HepG2 (cell line): Measurements from ENCODE around the gene POU5F1. TPM values are rescaled to one million over a fixed set of nuclear protein-coding genes. Genes with fewer than 3 reads are reported as not detected.

Experiments used
- CHCHD3 ChIP-seq: sonication (generic); formaldehyde crosslinking; IDR thresholded peaks from 2 replicates; pipeline ENCODE4 v1.8.0; 2022; ENCODE audit warnings: mild to moderate bottlenecking, missing genetic modification reagents, moderate library complexity
- JUND ChIP-seq: sonication (generic); formaldehyde crosslinking; IDR thresholded peaks from 2 replicates; pipeline ENCODE4 v1.8.0; 2022; ENCODE audit warnings: mild to moderate bottlenecking, missing genetic modification reagents
- MBD4 ChIP-seq: IDR thresholded peaks from 2 replicates; pipeline ENCODE4 v1.6.1; 2012; ENCODE audit warnings: low read length, inconsistent platforms, borderline replicate concordance
- SNAI1 ChIP-seq: sonication (generic); formaldehyde crosslinking; IDR thresholded peaks from 2 replicates; pipeline ENCODE4 v1.5.0; 2020; ENCODE audit warnings: mild to moderate bottlenecking, missing genetic modification reagents, borderline replicate concordance
- SRSF1 ChIP-seq: fragments of 200-400 bp; formaldehyde crosslinking; optimal IDR thresholded peaks from 2 replicates; pipeline ENCODE3; 2017; ENCODE audit warnings: mild to moderate bottlenecking, low read depth, low read length, moderate library complexity
- U2AF1 ChIP-seq: fragments of 200-400 bp; formaldehyde crosslinking; optimal IDR thresholded peaks from 2 replicates; pipeline ENCODE3; 2017; ENCODE audit warnings: mild to moderate bottlenecking, low read depth, low read length
- ZNF12 ChIP-seq: sonication (generic); formaldehyde crosslinking; IDR thresholded peaks from 2 replicates; pipeline ENCODE4 v1.5.0; 2020; ENCODE audit warnings: missing genetic modification reagents
- ZNF484 ChIP-seq: sonication (generic); formaldehyde crosslinking; IDR thresholded peaks from 2 replicates; pipeline ENCODE4 v1.5.1; 2020; ENCODE audit warnings: mild to moderate bottlenecking, low read depth, missing genetic modification reagents, borderline replicate concordance
- ZNF562 ChIP-seq: sonication (generic); formaldehyde crosslinking; IDR thresholded peaks from 2 replicates; pipeline ENCODE4 v1.8.0; 2022; ENCODE audit warnings: missing genetic modification reagents, borderline replicate concordance
- polyA plus RNA-seq, 8 experiments: library from polyadenylated mRNA; depleted of rRNA in 3 of 8; stranded (reverse) in 7 of 8; unstranded in 1 of 8; fragments of >200 nt; fragmentation: Illumina TruSeq in 4 of 8; extraction: Trizol in 4 of 8; gene quantifications; 2 replicates each; pipeline versions ENCODE4 v1.2.1 to v1.2.3, GENCODE V29; 2011 to 2016; ENCODE audit warnings: low read depth in 4 of 8, missing spikeins in 1 of 8, mixed read lengths in 1 of 8; ENCODE audit not compliant: insufficient read depth in 1 of 8
- total RNA-seq, 5 experiments: library from RNA; depleted of rRNA; stranded (reverse); fragments of >200 nt; fragmentation: Illumina TruSeq; extraction: Trizol; gene quantifications; 2 replicates each; pipeline ENCODE4 v1.2.3, GENCODE V29; 2016; ENCODE audit warnings: low read depth in 1 of 5
- TF ChIP-seq, protein P1 (sequence below): fragments of 450-650 bp; IDR thresholded peaks from 2 replicates; pipeline ENCODE4 v1.6.1; 2017; ENCODE audit warnings: mild to moderate bottlenecking
- TF ChIP-seq, protein P2 (sequence below): sonication (generic); formaldehyde crosslinking; IDR thresholded peaks from 2 replicates; pipeline ENCODE4 v1.4.0; 2020; ENCODE audit warnings: missing genetic modification reagents
- TF ChIP-seq, protein P3 (sequence below), 2 experiments: sonication (generic) in 1 of 2; formaldehyde crosslinking in 1 of 2; IDR thresholded peaks; 2 replicates each; pipeline versions ENCODE4 v1.6.1 to v1.9.0; 2014 to 2022; ENCODE audit warnings: antibody characterized with exemption in 1 of 2, borderline replicate concordance in 1 of 2, inconsistent platforms in 1 of 2, low read depth in 1 of 2, missing genetic modification reagents in 1 of 2
- TF ChIP-seq, protein P4 (sequence below): sonication (generic); formaldehyde crosslinking; conservative IDR thresholded peaks from 2 replicates; pipeline ENCODE4 v1.4.0; 2020; ENCODE audit warnings: mild to moderate bottlenecking, missing genetic modification reagents, moderate library complexity

The POU5F1 gene
- total and polyA plus RNA-seq, 2 of the 13 experiments (the other 11 are each of a cell fraction or from before 2014, with no cell fraction given), result 2.5 to 7.2 TPM

DNA sequence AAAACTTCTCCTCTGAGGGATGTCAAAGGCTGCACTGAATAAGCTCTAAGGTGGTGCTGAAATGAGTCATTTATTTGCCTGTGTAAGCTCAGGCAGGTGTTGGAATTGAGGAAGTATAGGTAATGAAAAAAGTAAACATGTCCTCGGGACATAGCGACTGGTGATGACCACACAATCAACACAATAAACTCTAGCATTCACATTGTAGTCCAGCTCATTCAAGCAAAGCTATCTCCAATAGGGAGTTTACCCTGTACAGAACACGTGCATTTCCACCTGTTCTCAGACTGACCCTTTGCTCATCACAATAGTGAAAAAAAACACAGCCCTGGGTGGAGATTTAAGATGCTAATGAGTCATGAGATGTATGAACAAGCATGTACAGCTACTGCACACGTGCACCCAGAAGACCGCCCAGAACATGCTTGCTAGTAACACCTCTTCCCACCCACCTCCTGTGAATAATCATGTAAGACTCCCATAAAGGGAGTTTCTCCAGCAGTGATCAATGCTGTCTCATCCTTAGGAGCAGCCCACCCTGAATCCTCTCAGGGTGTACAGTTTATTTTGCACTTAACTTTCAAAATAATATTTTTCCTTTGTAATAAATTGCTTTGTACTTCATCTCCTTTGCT is 33.0 kb upstream of the POU5F1 start (continued):
- TF ChIP-seq, protein P1, sequence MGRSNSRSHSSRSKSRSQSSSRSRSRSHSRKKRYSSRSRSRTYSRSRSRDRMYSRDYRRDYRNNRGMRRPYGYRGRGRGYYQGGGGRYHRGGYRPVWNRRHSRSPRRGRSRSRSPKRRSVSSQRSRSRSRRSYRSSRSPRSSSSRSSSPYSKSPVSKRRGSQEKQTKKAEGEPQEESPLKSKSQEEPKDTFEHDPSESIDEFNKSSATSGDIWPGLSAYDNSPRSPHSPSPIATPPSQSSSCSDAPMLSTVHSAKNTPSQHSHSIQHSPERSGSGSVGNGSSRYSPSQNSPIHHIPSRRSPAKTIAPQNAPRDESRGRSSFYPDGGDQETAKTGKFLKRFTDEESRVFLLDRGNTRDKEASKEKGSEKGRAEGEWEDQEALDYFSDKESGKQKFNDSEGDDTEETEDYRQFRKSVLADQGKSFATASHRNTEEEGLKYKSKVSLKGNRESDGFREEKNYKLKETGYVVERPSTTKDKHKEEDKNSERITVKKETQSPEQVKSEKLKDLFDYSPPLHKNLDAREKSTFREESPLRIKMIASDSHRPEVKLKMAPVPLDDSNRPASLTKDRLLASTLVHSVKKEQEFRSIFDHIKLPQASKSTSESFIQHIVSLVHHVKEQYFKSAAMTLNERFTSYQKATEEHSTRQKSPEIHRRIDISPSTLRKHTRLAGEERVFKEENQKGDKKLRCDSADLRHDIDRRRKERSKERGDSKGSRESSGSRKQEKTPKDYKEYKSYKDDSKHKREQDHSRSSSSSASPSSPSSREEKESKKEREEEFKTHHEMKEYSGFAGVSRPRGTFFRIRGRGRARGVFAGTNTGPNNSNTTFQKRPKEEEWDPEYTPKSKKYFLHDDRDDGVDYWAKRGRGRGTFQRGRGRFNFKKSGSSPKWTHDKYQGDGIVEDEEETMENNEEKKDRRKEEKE, result no peak
- no peak for TF ChIP-seq ZNF12 (CRISPR knock-in tag)
- TF ChIP-seq, protein P2, sequence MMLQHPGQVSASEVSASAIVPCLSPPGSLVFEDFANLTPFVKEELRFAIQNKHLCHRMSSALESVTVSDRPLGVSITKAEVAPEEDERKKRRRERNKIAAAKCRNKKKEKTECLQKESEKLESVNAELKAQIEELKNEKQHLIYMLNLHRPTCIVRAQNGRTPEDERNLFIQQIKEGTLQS (CRISPR knock-in tag), result no peak; the same call in 1 of the 2 replicates
- peak; percentile 26; the same call in 1 of the 2 replicates for TF ChIP-seq MBD4
- TF ChIP-seq, protein P3, sequence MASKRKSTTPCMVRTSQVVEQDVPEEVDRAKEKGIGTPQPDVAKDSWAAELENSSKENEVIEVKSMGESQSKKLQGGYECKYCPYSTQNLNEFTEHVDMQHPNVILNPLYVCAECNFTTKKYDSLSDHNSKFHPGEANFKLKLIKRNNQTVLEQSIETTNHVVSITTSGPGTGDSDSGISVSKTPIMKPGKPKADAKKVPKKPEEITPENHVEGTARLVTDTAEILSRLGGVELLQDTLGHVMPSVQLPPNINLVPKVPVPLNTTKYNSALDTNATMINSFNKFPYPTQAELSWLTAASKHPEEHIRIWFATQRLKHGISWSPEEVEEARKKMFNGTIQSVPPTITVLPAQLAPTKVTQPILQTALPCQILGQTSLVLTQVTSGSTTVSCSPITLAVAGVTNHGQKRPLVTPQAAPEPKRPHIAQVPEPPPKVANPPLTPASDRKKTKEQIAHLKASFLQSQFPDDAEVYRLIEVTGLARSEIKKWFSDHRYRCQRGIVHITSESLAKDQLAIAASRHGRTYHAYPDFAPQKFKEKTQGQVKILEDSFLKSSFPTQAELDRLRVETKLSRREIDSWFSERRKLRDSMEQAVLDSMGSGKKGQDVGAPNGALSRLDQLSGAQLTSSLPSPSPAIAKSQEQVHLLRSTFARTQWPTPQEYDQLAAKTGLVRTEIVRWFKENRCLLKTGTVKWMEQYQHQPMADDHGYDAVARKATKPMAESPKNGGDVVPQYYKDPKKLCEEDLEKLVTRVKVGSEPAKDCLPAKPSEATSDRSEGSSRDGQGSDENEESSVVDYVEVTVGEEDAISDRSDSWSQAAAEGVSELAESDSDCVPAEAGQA (IDR thresholded peaks at IDR 0.05; ENCODE audit: low read depth), result no peak
- TF ChIP-seq, protein P3 (CRISPR knock-in tag; IDR thresholded peaks at IDR 0.05; ENCODE audit: borderline replicate concordance), result no peak
- TF ChIP-seq JUND (CRISPR knock-in tag), result peak; percentile 78
- 0 out of 2 replicates have a peak, but pooled peaks have one; percentile 49 for TF ChIP-seq SNAI1
- TF ChIP-seq ZNF562 (CRISPR knock-in tag), result no peak
- TF ChIP-seq ZNF484 (CRISPR knock-in tag), result no peak
- TF ChIP-seq CHCHD3 (CRISPR knock-in tag), result no peak
- TF ChIP-seq SRSF1, result no peak
- TF ChIP-seq U2AF1, result no peak
- TF ChIP-seq, protein P4, sequence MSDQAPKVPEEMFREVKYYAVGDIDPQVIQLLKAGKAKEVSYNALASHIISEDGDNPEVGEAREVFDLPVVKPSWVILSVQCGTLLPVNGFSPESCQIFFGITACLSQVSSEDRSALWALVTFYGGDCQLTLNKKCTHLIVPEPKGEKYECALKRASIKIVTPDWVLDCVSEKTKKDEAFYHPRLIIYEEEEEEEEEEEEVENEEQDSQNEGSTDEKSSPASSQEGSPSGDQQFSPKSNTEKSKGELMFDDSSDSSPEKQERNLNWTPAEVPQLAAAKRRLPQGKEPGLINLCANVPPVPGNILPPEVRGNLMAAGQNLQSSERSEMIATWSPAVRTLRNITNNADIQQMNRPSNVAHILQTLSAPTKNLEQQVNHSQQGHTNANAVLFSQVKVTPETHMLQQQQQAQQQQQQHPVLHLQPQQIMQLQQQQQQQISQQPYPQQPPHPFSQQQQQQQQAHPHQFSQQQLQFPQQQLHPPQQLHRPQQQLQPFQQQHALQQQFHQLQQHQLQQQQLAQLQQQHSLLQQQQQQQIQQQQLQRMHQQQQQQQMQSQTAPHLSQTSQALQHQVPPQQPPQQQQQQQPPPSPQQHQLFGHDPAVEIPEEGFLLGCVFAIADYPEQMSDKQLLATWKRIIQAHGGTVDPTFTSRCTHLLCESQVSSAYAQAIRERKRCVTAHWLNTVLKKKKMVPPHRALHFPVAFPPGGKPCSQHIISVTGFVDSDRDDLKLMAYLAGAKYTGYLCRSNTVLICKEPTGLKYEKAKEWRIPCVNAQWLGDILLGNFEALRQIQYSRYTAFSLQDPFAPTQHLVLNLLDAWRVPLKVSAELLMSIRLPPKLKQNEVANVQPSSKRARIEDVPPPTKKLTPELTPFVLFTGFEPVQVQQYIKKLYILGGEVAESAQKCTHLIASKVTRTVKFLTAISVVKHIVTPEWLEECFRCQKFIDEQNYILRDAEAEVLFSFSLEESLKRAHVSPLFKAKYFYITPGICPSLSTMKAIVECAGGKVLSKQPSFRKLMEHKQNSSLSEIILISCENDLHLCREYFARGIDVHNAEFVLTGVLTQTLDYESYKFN (CRISPR knock-in tag), result peak; percentile 44
